Body of pancreas (tissue), 4 donors: ENCODE results near the gene PDE11A. TPM values are rescaled to one million over a fixed set of nuclear protein-coding genes. Genes with fewer than 3 reads are reported as not detected.
A peak's percentile ranks its signal among the peaks of the same experiment; 100 is the strongest.
"Not testable (repeated sequence)": the region's sequence is repeated elsewhere in the genome, so short reads cannot be mapped to it uniquely, and the experiment has no call there.

Source experiments
- ATAC-seq: fragments of 150-250 bp; one replicate; pipeline ENCODE4 v1.9.1; 2016
- DNase-seq, 4 donors: peaks; one replicate each; pipeline ENCODE4 v3.0.0-alpha.2; 2019
- H3K27ac ChIP-seq, 4 donors: fragments of 200-600 bp; sonication (generic); 1 replicate in 3 of 4; 2 replicates in 1 of 4; pipeline versions ENCODE4 v1.5.1 to v1.6.1; 2016 to 2019; ENCODE audit warnings: mild to moderate bottlenecking in 1 of 4, mixed read lengths in 1 of 4, moderate library complexity in 1 of 4
- H3K27me3 ChIP-seq, 2 donors: fragments of 200-600 bp; sonication (generic); one replicate each; pipeline ENCODE4 v1.6.0; 2016; ENCODE audit warnings: mild to moderate bottlenecking in 1 of 2
- H3K36me3 ChIP-seq, 2 donors: fragments of 200-600 bp; sonication (generic); replicated peaks in 1 of 2; 2 replicates each; pipeline ENCODE4 v1.5.1; 2016; ENCODE audit warnings: low read depth in 2 of 2; ENCODE audit not compliant: insufficient read depth in 1 of 2
- H3K4me1 ChIP-seq: fragments of 200-600 bp; sonication (generic); one replicate; pipeline ENCODE4 v1.6.0; 2016
- H3K4me3 ChIP-seq, 2 donors: fragments of 200-600 bp; sonication (generic); 1 replicate in 1 of 2; 2 replicates in 1 of 2; pipeline ENCODE4 v1.5.1; 2016 to 2019
- H3K9me3 ChIP-seq, 3 donors: fragments of 200-600 bp; sonication (generic); 1 replicate in 2 of 3; 2 replicates in 1 of 3; pipeline ENCODE4 v1.5.1; 2016
- POLR2A ChIP-seq, 3 donors: fragments of 450-650 bp; IDR thresholded peaks; one replicate each; pipeline ENCODE4 v1.6.1; 2016; ENCODE audit warnings: antibody characterized with exemption in 3 of 3, mild to moderate bottlenecking in 2 of 3
- WGBS, 2 donors: methylation state at CpG; one replicate each; pipeline ENCODE4 v1.1.5; 2017; 5-methylcytosine and 5-hydroxymethylcytosine counted together
- intact Hi-C: fragments of 100-400 bp; cut with DNase I; formaldehyde crosslinking; loops from one replicate; pipeline ENCODE4 v1.15.1; 2023
- total RNA-seq, 2 donors: library from RNA; depleted of rRNA; stranded (reverse); fragments of >200 nt; gene quantifications; one replicate each; pipeline ENCODE4 v1.1.0, GENCODE V29; 2016
- TF ChIP-seq, protein P1 (sequence below), 7 experiments: fragments of 450-650 bp in 4 of 7; fragments of 200-600 bp in 3 of 7; sonication (generic) in 3 of 7; IDR thresholded peaks; one replicate each; pipeline ENCODE4 v1.5.1; 2016 to 2019; ENCODE audit warnings: antibody characterized with exemption in 7 of 7

PDE11A gene
- total RNA-seq, 2 donors from 2014 or later = 2.6 to 4.0 TPM

DNA sequence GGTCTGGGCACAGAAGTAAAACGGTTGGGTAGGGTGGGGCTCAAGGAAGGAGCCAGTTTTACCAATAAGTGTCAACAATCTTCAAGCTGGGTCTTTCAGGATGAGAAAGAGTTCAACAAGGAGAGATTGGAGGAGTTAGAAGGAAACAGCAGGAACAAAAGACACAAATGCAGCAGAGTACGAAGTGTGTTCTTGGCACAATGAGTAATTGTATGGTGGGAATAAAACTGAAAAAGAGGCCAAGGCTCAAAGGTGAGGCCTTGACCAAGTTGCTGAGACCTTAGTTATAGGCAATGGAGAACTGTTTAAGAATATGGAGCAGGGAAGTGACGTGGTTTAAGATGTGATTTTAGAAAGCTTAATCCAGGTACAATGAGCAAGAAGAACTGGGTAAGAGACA is 230.3 kb downstream of the PDE11A start:
- Histone ChIP-seq H3K27me3 (no peaks in the 10 kb centered on the region), H3K4me1 (no peaks in the 10 kb centered on the region), H3K9me3 (no peaks in the 10 kb centered on the region), H3K27ac (no peak overlapping the region), H3K4me3 (no peak overlapping the region), H3K36me3 (no peaks in the 10 kb centered on the region)
- TF ChIP-seq, protein P1, sequence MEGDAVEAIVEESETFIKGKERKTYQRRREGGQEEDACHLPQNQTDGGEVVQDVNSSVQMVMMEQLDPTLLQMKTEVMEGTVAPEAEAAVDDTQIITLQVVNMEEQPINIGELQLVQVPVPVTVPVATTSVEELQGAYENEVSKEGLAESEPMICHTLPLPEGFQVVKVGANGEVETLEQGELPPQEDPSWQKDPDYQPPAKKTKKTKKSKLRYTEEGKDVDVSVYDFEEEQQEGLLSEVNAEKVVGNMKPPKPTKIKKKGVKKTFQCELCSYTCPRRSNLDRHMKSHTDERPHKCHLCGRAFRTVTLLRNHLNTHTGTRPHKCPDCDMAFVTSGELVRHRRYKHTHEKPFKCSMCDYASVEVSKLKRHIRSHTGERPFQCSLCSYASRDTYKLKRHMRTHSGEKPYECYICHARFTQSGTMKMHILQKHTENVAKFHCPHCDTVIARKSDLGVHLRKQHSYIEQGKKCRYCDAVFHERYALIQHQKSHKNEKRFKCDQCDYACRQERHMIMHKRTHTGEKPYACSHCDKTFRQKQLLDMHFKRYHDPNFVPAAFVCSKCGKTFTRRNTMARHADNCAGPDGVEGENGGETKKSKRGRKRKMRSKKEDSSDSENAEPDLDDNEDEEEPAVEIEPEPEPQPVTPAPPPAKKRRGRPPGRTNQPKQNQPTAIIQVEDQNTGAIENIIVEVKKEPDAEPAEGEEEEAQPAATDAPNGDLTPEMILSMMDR (IDR thresholded peaks at IDR 0.05) = no peak
- TF ChIP-seq POLR2A (IDR thresholded peaks at IDR 0.05) = no peak
- 66 to 79% methylated on average over 3 of the region's 3 CpGs for WGBS, 2 donors
- intact Hi-C loops = no loop called here
- DNase-seq (no peak), ATAC-seq (no peak)

DNA sequence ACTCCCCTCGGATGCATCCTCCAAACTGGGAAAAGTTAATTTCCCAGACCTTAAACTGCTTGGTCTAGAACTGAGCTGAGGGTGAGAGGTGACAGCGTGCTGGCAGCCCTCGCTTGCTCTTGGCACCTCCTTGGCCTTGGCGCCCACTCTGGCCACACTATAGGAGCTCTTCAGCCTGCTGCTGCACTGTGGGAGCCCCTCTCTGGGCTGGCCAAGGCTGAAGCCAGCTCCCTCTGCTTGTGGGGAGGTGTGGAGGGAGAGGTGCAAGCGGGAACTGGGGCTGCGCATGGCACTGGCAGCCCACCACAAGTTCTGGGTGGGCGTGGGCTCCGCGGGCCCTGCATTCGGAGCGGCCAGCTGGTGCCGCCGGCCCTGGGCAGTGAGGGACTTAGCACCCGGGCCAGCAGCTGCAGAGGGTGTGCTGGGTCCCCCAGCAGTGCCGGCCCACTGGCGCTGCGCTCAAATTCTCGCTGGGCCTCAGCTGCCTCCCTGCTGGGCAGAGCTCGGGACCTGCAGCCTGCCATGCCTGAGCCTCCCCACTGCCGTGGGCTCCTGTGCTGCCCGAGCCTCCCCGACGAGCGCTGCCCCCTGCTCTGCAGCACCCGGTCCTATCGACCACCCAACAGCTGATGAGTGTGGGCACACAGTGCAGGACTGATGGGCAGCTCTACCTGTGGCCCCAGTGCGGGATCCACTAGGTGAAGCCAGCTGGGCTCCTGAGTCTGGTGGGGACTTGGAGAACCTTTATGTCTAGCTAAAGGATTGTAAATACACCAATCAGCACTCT is 237.0 kb downstream of the PDE11A start:
- H3K4me1 ChIP-seq, H3K4me3 ChIP-seq, H3K27ac ChIP-seq, H3K27me3 ChIP-seq, H3K36me3 ChIP-seq, DNase-seq, ATAC-seq, intact Hi-C loops: not testable (repeated sequence)
- 95 to 97% methylated on average over 6 to 27 of the region's 27 CpGs for WGBS, 2 donors
- peaks cover 0 to 27% (median 0%) of the 10 kb centered on the region in 3 donors for H3K9me3 ChIP-seq

DNA sequence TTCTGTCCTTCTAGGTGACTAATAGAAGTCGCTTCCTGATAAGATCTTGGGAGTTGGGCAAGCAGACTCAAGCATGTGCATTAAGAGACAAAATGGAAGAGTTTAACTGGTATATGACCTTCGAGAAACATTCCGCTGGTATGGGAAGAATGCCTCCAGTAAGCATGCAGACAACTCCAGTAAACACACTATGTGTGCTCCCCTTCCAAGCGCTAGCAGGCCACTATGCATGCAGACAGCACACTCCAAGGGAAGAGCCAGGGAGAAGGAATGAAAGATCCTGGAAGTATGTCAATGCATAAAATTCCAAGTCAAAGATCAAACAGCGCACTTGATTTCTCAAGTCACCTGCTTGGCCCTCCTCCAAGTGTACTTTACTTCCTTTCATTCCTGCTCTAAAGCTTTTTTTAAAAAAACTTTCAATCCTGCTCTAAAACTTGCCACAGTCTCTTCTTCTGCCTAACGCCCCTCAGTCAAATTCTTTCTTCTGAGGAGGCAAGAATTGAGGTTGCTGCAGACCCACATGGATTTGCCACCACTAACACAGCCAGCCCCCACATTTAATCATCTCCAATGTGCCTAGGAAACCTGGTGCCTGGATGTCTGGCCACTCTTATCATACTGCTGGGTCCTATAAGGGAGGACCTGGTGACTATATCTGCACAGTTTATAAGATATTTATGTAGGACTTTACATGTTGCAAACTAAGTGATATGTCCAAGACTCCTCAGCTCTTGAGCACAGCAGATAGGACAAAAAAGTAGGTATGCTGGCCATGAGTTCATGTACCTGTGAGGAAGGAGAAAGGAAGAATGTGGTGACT is 239.8 kb downstream of the PDE11A start:
- no peaks in the 10 kb centered on the region for H3K36me3 ChIP-seq
- H3K27me3 ChIP-seq = no peaks in the 10 kb centered on the region
- 86 to 89% methylated on average over 6 of the region's 6 CpGs for WGBS, 2 donors
- H3K4me3 ChIP-seq = no peak overlapping the region
- H3K9me3 ChIP-seq = peaks cover 0 to 27% (median 0%) of the 10 kb centered on the region in 3 donors
- intact Hi-C loops = no loop called here
- peaks cover 7% of the 10 kb centered on the region for H3K4me1 ChIP-seq
- ATAC-seq (no peak), DNase-seq (peak in 1 of 4 donors; percentile 9)
- TF ChIP-seq POLR2A (IDR thresholded peaks at IDR 0.05) = no peak
- TF ChIP-seq, protein P1 (IDR thresholded peaks at IDR 0.05) = no peak
- H3K27ac ChIP-seq = no peak overlapping the region

DNA sequence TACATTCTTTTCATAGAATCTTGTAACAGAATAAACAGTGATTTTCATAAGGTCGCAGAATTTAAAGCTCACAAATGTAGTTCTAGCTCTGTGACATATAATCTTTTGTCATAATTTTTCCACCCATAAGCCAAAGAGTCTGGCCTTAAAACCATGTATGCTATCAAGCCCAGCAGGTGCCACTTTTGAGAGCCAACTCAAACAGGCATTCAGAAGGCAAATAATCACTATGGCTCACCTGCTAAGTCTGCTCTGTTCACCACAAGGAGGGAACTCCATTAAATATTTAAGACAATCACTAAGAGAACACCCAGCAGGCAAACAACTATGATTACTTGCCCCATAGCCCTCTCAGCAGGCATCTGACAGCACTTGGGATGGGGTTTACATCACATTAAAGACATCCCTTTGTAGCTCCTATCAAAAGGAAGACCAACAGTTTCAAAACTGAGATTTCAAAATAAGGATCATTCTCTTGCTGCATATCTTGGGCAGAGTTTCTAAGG is 241.6 kb downstream of the PDE11A start:
- Histone ChIP-seq H3K27me3 (no peaks in the 10 kb centered on the region), H3K27ac (no peak overlapping the region), H3K9me3 (peaks cover 0 to 27% (median 0%) of the 10 kb centered on the region in 3 donors), H3K4me1 (peaks cover 7% of the 10 kb centered on the region), H3K36me3 (no peaks in the 10 kb centered on the region), H3K4me3 (no peak overlapping the region)
- TF ChIP-seq POLR2A (IDR thresholded peaks at IDR 0.05) = no peak
- TF ChIP-seq, protein P1 (IDR thresholded peaks at IDR 0.05) = no peak
- ATAC-seq = no peak
- intact Hi-C loops = no loop called here
- peak in 1 of 4 donors; percentile 20 for DNase-seq
- WGBS, 2 donors = 38 to 40% methylated on average over 1 of the region's 1 CpG

DNA sequence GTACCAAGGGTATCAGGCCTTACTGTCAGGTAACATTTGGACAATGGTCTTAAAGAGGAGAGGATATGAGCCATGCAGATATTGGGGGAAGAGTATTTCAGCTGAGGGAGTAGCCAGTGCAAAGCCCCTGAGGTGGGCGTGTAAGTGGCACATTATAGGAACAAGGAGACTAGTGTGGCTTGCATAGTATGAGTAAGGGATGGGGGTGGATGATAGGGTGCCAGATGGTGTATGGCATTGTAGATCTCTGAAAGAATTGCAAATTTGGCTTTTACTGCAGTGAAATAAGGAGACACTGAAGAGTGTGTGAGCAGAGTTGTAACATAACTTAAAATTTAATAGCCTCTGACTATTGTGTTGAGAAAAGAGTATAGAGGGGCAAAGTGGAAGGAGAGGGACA is 244.0 kb downstream of the PDE11A start:
- no peak for ATAC-seq
- 83 to 87% methylated on average over 1 of the region's 1 CpG for WGBS, 2 donors

More for the DNA sequence above, 244.0 kb downstream of the PDE11A start:
- Histone ChIP-seq H3K4me1 (peaks cover 7% of the 10 kb centered on the region), H3K36me3 (no peaks in the 10 kb centered on the region), H3K4me3 (no peak overlapping the region), H3K27ac (no peak overlapping the region), H3K9me3 (peaks cover 0 to 5% (median 0%) of the 10 kb centered on the region in 3 donors), H3K27me3 (no peaks in the 10 kb centered on the region)
- intact Hi-C loops = no loop called here
- no peak for TF ChIP-seq POLR2A (IDR thresholded peaks at IDR 0.05)
- TF ChIP-seq, protein P1 (IDR thresholded peaks at IDR 0.05) = no peak
- DNase-seq = no peak
